HG03558 (cell line): ENCODE measurements around the gene SSBP3.
A peak's percentile ranks its signal among the peaks of the same experiment; 100 is the strongest.
"Not testable (repeated sequence)": the region's sequence is repeated elsewhere in the genome, so short reads cannot be mapped to it uniquely, and the experiment has no call there.

ENCODE experiments used
- ATAC-seq: cut with Tn5 transposase; IDR thresholded peaks from one replicate; pipeline ENCODE4 v1.9.1; 2021; ENCODE audit warnings: moderate number of reproducible peaks; ENCODE audit not compliant: unreplicated experiment; ENCODE audit errors: extremely low read depth

Gene SSBP3

DNA sequence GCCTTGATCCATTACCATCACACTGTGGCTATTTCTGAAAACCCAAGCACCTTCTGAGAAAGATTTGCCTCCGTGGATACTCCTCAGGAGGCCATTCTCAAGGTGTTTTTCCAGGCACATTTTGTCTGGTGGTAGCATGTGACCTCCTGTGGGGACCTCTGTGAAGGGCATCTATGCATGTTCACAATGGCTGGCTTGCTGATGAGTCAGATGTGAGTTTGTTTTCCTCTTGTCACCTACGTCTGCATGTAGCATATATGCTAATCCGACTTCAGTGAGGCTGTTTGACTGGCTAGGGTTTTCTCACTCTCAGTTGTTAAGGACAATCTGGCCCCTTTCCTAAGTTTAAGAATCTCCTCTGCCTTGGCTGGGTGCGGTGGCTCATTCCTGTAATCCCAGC lies 198.3 kb downstream of the SSBP3 start:
- ATAC-seq, result not testable (repeated sequence)

DNA sequence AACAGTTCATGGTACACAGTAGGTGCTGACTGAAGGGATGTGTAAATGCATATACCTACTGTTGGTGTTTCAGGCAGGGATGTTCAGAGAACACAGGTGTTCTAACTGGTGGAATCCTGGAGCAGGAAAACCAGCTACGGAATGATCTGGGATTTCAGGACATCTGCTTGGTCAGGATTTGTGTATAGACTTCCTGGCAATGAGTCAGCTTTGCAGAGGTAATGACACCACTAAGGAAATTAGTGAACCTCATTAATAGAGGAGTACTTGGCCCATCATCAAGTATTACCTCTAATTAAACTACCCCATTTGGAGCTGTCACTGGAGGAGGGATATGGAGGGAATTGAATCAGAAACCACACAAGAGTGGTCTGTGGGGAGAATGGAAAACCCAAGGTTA lies 198.9 kb downstream of the SSBP3 start:
- no peak for ATAC-seq

DNA sequence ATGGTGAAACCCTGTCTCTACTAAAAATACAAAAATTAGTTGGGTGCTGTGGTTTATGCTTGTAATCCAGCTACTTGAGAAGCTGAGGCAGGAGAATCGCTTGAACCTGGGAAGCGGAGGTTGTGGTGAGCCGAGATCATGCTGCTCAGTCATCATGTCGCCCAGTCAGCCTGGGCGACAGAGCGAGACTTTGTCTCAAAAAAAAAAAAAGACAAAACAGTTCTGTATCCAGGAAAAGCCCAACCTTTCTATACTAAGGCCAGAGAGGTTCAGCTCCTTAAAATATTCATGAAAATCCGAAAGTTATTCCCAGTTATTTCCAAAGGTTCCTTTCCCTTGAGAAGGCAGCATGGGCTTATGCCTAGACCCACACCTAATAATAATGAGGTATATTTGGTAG lies 202.0 kb downstream of the SSBP3 start:
- ATAC-seq, result no peak

DNA sequence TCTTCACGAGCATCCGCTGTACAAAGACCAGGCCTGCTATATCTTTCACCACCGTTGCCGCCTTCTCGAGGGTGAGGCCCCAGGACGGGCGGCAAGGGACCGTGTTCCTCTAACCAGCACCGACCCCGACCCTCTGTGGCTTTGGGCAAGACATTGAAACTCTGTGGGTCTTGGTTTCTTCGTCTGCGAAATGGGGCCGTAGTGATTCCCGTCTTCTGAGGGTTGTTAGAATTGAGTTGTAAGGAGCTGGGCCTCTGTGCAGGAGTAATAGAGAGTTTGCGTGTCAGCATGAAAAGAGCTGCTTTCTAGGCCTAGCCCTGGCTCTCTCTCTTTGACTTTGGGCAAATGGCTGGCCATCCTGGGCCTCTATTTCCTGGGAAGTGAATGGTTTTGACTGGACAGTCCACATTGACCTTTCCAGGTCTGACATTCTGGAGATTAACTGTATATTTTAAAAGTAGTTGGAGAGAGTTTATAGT lies 205.6 kb downstream of the SSBP3 start:
- ATAC-seq, result no peak

DNA sequence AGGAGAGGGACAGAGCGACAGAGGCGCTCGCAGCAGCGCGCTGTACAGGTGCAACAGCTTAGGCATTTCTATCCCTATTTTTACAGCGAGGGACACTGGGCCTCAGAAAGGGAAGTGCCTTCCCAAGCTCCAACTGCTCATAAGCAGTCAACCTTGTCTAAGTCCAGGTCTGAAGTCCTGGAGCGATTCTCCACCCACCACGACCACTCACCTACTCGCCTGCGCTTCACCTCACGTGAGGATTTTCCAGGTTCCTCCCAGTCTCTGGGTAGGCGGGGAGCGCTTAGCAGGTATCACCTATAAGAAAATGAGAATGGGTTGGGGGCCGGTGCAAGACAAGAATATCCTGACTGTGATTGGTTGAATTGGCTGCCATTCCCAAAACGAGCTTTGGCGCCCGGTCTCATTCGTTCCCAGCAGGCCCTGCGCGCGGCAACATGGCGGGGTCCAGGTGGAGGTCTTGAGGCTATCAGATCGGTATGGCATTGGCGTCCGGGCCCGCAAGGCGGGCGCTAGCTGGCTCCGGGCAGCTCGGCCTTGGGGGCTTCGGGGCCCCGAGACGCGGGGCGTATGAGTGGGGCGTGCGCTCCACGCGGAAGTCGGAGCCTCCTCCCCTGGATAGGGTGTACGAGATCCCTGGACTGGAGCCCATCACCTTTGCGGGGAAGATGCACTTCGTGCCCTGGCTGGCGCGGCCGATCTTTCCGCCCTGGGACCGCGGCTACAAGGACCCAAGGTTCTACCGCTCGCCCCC lies 206.3 kb downstream of the SSBP3 start, which contains the start of the genes CYB5RL and MRPL37:
CYB5RL (minus strand) TSS at position 266 of the 754 bp plus-strand sequence. CDS start 4,414 bp downstream, outside the sequence.
MRPL37 (plus strand) TSS at position 403 of the 754 bp plus-strand sequence; CDS start at position 480, 77 bp downstream.
- ATAC-seq, result peak; percentile 79

DNA sequence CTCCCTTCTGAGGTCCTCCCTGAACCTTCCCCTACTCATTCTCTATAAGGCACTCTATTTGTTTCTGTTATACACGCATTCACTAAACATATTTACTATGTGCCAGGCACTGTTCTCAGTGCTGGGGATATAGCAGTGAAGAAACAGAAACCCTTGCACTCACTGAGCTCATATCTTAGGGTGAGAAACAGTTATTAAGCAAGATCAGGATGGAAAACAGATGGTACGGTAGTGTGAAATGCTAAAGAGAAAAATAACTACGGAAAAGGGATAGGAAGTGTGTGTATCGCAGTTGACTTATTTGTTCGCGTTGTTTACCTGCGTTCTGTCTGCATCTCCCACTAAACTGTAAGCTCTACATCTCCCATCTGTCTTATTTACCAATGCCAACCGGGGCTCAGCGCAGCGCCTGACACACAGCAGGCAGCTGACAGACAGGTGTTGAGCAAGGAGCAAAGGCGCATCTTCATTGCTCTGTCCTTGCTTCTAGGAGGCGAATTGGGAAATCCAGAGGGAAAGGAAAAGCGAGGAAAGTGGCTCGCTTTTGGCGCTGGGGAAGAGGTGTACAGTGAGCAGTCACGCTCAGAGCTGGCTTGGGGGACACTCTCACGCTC lies 206.9 kb downstream of the SSBP3 start:
- ATAC-seq, result no peak

DNA sequence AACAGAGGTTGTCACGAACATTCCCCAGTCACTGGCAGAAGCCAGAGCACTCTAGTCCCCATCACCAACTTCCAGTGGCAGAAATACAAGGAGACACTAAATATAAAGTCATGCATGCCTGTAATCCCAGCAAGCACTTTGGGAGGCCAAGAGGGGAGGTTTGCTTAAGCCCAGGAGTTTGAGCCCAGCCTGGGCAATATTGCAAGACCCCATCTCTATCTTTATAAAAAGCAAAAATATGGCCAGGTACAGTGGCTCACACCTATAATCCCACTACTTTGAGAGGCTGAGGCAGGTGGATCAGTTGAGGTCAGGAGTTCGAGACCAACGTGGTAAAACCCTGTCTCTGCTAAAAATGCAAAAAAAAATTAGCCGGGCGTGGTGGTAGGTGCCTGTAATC lies 212.7 kb downstream of the SSBP3 start:
- ATAC-seq, result no peak

DNA sequence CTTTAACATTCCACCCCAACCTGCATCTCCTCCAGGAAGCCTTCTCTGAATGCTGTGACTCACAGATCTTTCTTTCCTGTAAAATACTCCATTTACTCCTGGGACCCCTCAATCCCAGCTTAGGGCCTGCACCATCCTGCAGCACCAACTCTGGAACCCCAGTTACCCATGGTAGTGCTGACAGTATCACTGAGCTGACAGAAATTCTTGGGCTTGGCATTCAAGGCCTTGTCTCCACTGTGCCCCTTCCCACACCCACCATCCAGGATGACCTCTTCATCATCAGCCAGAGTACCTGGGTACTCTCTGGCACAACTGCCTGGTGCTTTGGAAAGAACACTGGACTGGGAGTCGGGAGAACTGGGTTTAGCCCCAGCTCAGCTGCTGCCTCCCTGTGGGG lies 214.7 kb downstream of the SSBP3 start:
- ATAC-seq, result no peak

DNA sequence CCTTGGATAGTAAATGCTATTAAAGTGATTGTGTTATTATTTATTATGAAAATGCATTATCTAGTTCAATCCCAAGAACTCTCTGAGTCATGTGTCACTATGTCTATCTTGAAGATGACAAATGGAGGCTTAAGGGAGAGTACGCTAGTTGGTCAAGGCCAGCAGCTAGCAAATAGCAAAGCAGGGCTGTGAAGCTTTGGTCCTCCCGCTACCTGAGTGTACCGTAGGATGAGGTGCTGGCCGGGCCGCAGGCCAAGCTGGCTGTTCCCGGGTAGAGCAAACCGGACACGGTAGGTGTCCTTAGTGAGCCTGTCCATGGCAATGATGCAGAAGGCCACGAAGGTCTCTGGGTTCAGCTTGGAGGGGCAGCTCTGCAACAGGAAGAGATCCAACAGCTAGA lies 215.7 kb downstream of the SSBP3 start:
- no peak for ATAC-seq

DNA sequence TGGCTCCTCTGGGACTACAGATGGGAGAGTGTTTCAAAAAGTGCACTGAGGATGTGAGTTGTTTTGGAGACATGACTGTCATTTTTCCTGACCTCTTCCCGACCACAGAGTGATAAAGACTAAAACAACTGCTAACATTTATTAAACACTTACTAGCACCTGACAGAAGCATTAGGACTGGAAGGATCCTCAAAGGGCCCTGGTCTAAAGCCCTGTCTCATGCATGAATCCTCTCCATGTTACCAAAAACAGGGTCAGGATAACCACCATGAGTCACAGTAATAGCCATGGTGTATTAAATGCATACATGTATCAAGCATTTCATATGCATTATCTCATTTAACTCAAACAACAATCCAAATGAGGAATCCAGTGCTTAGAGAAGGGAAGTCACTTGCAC lies 217.9 kb downstream of the SSBP3 start:
- no peak for ATAC-seq

DNA sequence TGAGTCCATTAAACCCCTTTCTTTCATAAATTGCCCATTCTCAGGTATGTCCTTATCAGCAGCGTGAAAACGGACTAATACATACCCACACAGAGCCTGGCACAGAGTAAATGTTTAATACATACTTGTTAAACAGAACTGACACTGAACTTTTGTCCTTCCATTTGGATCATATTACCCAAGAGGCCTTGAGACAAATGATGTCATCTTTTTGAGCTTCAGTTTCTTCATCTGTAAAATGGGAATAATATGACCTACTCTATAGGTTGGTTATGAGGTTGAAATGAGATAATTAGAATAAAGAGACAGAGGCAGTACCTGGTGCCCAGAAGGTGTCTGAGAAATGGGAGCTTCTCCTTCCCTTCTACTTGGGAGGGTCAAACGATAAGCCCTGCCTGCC lies 220.1 kb downstream of the SSBP3 start:
- ATAC-seq, result no peak

DNA sequence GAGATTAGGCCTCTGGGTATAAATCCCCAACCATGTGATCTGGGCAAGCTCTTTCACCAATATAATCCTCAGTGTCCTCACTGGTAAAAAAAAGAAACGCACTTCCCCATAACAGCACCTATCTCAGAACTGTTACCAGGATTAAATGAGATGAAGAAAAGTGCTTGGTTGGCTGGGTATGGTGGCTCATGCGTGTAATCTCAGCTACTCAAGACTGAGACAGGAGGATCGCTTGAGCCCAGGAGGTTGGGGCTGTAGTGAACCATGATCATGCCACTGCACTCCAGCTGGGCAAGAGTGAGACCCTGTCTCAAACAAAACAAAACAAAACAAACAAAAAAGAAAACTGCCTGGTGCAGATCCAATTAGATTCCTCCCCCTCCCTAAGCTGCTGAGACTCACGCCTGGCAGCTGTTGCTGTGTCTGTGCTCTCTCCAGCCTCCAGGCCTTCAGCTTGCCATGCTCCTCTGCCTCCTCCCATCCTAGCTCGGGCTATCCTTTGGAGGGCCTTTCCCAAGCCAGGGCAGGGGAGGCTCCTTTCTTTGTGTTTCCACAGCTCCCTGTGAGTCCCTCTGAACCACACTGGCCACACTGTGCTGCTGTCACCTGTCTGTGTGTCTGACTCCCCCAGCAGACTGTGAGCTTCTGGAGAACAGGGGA lies 225.4 kb downstream of the SSBP3 start:
- no peak for ATAC-seq

DNA sequence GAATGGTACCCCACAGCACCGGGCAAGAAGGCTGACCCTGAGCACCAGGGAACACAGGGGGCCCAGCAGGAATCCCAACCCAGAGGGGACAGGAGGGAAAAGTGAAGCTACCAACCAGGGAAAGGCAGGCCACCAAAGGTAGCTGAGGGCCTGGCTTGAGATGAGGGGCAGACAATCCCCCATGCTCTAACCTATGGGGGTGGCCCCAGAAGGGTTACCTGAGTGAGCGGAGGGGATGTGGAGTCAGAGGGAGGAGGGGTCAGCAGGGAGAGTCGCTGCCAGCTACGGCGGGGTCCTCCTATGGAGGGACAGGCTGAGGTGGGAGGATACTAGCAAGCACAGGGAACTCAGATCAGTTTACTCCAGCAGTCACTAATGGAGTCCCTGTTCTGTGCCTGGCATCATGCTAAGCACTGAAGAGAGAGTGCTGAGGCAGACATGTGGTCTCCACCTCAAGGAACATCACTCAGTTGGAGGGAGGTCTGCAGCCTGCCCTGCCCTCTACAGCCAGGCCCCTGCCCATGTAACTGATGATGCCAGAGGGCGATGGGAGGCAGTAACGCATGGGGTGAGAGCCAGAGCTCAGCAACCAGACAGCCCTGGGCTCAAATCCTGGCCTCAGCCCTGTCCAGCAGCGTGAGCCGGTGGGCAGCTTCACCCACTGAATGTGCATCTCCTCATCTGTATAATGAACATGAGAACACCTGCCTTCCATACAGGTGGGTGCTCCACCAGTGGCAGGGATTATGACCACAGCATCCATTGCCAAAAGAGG lies 227.7 kb downstream of the SSBP3 start:
- ATAC-seq, result no peak

DNA sequence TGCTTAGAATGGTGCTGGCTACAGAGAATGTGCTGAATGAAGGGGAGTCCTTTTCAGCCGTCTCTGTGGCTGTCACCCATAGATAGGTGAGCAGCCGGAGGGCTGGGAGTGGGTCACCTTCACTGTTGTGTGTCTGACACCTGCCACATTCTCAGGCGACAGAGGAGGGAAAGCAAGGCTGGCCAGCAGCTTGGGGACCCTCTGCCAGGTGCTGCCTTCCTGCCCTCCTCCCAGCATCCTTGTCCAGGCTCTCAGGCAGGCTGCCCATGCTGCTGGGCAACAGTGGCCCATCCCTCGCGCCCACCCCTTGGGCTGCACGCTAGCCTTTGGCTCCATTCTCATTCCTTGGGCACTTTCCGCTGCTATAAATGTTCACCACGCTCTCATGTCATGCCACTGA lies 228.5 kb downstream of the SSBP3 start:
- ATAC-seq, result no peak

DNA sequence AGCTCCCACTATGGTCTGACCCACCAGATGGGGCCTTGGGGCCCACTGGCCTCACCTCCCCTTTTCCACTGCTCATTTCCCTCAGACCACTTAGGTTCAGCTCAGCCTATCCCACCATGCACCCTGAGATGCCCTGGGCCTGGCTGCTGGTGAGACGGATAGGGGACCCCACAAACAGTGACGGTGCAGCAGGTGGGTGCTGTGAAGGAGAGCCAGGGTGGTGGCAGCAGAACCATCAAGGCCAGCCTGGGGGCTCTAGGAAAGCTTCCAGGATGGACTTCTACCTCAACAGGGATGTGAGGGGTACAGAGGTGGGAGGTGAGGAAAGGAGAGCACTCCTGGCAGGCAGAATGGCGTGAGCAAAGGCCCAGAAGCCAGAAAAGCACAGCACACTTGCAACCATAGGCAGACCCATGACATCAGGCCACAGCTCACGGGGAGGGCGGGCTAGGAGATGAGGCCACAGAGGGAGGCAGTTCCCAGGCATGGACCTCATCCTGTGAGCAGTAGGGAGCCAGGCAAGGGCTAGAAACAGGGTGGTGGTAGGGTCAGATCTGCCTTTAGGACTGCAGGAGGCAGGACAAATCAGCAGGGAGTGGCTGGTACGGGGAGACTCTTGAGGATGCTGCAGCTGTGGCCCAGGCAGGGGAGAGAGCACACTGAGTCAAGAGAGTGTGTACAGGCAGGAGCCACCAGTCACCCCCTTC lies 229.4 kb downstream of the SSBP3 start:
- no peak for ATAC-seq
